ENCODE data around the gene SYNGAP1. TPM values are rescaled to one million over a fixed set of nuclear protein-coding genes. Genes with fewer than 3 reads are reported as not detected.
A peak's percentile ranks its signal among the peaks of the same experiment; 100 is the strongest.

SYNGAP1 gene
- total RNA-seq, 8 experiments from 2014 or later = 5.4 to 21.0 (median 12.9) TPM

DNA sequence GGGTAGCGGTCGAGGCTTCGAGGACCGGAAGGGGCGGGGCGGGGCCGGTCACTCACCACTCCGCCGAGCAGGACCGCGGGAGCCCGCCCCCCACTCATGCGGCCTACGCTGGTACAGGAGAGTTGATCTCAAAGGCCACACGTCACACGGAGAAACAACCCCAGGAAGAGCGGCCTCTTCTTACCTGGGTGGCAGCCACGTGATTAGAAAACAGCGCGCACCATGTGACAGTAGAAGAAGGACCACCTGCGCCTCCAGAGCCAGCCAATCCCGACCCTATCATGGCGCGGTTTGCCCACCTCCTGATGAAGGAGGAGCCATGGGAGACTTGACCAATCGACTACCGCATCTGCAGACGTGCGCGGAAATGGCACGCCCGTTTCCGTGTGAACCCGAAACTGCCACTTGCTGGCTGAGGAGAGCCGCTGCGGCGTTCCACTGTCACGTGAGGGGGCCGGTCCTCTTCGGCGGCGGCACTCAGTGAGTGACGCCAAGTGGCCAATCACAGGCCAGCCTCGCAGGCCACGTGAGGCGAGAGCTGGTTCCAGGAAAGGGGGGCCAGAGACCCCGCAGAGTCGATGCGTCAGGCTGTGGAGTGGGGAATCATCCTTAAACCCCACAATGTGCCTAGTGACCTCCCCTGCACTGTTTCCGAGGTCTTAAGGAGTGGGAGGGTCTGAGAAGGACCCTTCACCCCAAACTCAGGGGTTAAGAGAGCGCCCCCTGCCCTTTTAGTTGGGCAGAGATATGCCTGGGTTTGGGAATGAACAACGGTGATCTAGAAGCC lies 1.8 kb upstream of the SYNGAP1 start, which contains the start of gene CUTA:
Gene CUTA (minus strand): TSS at position 205 of the 787 bp plus-strand sequence. CDS start 107 bp downstream, at position 98.
- Histone ChIP-seq H3K4me3 (peak within 1 kb of the TSS; percentile 54 to 67 (median 60)), H3K27ac (peak within 1 kb of the TSS; percentile 95 to 96), H3K4me1 (replicated peaks in 1 of 2) (peaks cover 34% of the 10 kb centered on the region in 2 donors)
- in situ Hi-C loops (cut with MboI; ENCODE audit: low pct_unique_long_range_greater_than_20kb in 2 of 9, low sequenced_read_pairs in 9 of 9, unreplicated experiment in 9 of 9) = no loop called here
- 0 to 20% (median 1%) methylated on average over 1 to 17 of the region's 51 CpGs; no CpG with 5 or more reads in 4 of the 10 experiments for WGBS, 10 experiments
- ATAC-seq (replicated peaks in 6 of 8) = peak; percentile 86 to 94 (median 88)

DNA sequence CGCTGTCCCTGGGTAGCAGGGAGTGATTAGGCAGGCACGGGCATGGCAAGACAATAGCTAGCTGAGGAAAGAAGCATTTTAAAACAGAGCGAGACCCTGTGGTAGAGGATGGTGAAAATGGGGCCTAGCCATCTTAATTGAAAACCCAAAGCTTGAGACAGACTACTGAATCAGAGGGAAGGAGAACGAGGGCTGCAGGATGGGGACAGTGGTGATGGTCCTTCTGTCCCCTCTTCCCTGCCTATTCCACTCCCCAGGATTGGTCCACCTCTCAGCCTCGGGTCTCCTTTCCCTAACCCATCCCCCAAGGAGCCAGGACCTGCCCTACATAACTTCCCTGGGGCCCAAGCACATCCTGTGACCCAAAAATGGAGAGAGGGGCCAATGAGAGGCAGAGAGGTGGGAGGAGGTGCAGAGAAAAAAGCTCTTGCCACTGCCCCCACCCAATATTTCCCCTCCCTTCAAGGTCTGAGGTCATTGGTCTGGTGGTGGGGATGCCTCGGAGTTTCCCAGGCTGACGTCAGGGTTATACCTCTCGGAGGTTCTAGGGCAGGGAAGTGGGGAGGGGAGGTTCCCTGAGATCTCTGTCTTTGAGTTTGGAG lies 1.1 kb upstream of the SYNGAP1 start:
- peak overlapping the region; percentile 31 to 63 (median 40) for H3K4me3 ChIP-seq
- peak overlapping the region; percentile 95 to 96 for H3K27ac ChIP-seq
- in situ Hi-C loops (cut with MboI; ENCODE audit: low pct_unique_long_range_greater_than_20kb in 2 of 9, low sequenced_read_pairs in 9 of 9, unreplicated experiment in 9 of 9) = no loop called here
- 0 to 92% (median 0%) methylated on average over 1 to 6 of the region's 8 CpGs; no CpG with 5 or more reads in 1 of the 10 experiments for WGBS, 10 experiments
- H3K4me1 ChIP-seq (replicated peaks in 1 of 2) = peaks cover 34% of the 10 kb centered on the region in 2 donors
- ATAC-seq (replicated peaks in 6 of 8) = peak in 3 of 8 experiments; percentile 1 to 11 (median 2)

DNA sequence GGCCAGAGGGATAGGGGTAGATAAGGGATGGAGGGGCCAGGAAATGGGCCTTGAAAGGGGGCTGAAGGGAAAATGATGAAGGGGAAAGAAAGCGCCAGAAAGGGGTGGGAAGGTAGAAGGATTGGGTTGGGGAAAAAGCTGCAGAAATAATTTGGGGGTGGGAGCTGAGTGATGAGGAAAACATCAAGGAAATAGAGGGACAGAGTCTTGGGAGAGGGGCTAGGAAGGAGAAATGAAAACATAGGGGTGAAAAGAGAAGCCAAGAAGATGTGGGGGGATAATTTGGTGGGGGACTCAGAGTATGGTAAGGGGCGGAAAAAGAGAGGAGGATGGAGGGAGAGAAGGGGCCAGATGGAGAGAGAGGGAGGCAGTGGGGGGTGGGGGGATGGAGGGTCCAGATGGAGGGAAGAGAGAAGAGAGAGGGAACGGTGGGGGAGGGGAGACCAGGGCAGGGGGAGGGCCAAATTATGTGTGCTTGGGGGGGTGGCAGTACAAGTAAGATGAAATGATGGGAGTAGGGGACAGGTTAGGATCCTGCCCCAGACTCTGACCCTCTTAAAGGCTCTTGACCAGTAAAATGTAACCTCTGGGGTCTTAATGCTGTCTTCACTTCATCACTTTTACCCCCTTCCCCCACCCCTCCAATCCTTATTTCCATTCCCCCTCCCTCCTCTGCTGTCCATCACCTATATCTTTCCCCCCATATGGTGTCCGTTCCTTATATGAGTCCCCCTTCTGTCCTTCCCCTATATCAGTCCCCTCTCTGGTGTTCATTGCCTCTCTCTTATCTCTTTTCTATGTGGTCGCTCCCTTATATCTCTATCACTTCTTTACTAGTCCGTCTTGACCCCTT lies 852 bp downstream of the SYNGAP1 start:
- H3K27ac ChIP-seq = peak overlapping the region; percentile 95 to 96
- no peak for ATAC-seq (replicated peaks in 6 of 8)
- peak overlapping the region; percentile 35 to 55 (median 48) for H3K4me3 ChIP-seq
- H3K4me1 ChIP-seq (replicated peaks in 1 of 2) = peaks cover 45 to 49% of the 10 kb centered on the region in 2 donors
- WGBS, 10 experiments = 44 to 100% (median 73%) methylated on average over 1 to 4 of the region's 6 CpGs; no CpG with 5 or more reads in 4 of the 10 experiments
- in situ Hi-C loops (cut with MboI; ENCODE audit: low pct_unique_long_range_greater_than_20kb in 2 of 9, low sequenced_read_pairs in 9 of 9, unreplicated experiment in 9 of 9) = no loop called here

DNA sequence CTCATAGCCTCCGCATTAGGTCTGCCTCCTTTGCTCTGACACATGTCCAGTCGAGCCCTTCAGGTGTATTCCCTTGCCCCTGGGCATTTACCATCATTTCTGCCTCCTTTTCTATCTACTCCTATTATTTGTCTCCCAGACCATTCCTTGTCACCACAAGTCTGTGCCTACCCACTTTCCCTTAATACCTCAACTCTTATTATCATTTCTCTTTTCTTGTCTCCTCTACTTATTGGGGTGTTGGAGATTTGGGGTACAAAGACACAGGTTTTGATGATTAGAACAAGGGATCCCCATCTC lies 1.4 kb downstream of the SYNGAP1 start:
- peaks cover 43 to 45% of the 10 kb centered on the region in 2 donors for H3K4me1 ChIP-seq (replicated peaks in 1 of 2)
- ATAC-seq (replicated peaks in 6 of 8) = no peak
- 63 to 100% (median 83%) methylated on average over 1 to 2 of the region's 2 CpGs; no CpG with 5 or more reads in 5 of the 10 experiments for WGBS, 10 experiments
- in situ Hi-C loops (cut with MboI; ENCODE audit: low pct_unique_long_range_greater_than_20kb in 2 of 9, low sequenced_read_pairs in 9 of 9, unreplicated experiment in 9 of 9) = no loop called here
- peak overlapping the region; percentile 35 to 55 (median 48) for H3K4me3 ChIP-seq
- H3K27ac ChIP-seq = no peak overlapping the region

DNA sequence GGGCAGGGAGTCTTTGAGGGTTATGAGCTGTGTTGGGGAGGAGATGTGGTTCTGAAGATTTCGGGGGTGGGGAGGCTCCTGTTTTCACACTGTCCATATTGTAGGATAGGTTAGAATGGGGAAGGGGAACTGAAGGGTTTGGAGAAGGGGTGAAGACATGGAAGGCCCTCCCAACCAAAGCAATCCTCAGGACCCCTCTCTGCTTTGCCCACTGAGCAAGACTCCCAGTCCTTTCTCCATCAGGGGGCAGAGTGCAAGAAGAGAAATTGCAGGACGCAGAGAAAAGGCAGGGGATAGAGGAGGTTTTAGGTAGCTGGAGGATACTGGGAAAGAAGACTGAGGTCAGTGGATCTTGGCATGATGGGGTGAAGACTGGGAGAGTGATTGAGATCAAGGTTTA lies 3.9 kb downstream of the SYNGAP1 start:
- WGBS, 10 experiments = 94 to 100% (median 100%) methylated on average over 1 to 2 of the region's 2 CpGs; no CpG with 5 or more reads in 4 of the 10 experiments
- no peak overlapping the region for H3K4me3 ChIP-seq
- in situ Hi-C loops (cut with MboI; ENCODE audit: low pct_unique_long_range_greater_than_20kb in 2 of 9, low sequenced_read_pairs in 9 of 9, unreplicated experiment in 9 of 9) = no loop called here
- H3K27ac ChIP-seq = no peak overlapping the region
- no peak for ATAC-seq (replicated peaks in 6 of 8)
- peaks cover 35 to 53% of the 10 kb centered on the region in 2 donors for H3K4me1 ChIP-seq (replicated peaks in 1 of 2)

DNA sequence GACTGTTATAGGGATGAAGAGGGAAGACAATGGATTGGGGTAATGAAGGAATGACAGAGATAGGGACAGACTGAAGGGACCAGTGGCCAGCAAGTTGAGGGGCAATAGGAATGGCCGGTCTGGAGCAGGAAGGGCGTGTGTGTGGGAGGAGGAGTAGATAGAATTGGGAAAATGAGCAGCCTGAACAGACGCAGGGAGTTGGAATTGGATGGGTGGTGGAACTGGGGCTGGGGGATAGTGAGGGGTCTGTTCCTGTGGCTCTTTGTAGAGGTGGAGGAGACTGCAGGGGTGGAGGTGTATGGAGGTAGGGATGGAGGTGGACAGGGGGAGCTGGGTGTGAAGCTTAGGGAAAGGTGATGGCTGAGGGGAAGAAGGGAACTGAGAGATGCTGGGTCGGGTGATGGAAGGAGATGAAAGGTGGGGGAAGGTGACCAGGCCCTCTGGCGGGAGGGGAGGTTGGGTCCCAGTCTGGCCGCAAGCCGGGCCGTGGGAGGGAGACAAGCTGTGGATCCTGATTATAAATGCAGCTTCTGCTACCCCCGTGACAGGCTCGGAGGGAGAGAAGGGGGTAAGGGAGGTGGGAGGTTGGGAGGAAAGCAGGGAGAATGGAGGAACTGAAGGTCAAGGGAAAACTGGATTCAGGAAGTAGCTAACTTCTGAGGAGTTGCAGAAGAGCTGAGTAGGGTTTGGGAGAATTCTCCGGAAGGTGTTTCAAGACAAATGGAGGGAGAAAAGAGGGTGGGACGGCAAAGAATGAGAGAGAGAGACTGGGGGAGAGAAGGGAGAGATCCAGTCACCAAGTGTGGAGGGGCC lies 5.2 kb downstream of the SYNGAP1 start:
- Histone ChIP-seq H3K4me3 (peak overlapping the region; percentile 46 to 94 (median 54)), H3K27ac (peak overlapping the region; percentile 87 to 90), H3K4me1 (replicated peaks in 1 of 2) (peaks cover 33 to 55% of the 10 kb centered on the region in 2 donors)
- in situ Hi-C loops (cut with MboI; ENCODE audit: low pct_unique_long_range_greater_than_20kb in 2 of 9, low sequenced_read_pairs in 9 of 9, unreplicated experiment in 9 of 9) = no loop called here
- peak in 6 of 8 experiments; percentile 0 to 7 (median 3) for ATAC-seq (replicated peaks in 6 of 8)
- 0 to 83% (median 38%) methylated on average over 2 to 5 of the region's 12 CpGs; no CpG with 5 or more reads in 2 of the 10 experiments for WGBS, 10 experiments

DNA sequence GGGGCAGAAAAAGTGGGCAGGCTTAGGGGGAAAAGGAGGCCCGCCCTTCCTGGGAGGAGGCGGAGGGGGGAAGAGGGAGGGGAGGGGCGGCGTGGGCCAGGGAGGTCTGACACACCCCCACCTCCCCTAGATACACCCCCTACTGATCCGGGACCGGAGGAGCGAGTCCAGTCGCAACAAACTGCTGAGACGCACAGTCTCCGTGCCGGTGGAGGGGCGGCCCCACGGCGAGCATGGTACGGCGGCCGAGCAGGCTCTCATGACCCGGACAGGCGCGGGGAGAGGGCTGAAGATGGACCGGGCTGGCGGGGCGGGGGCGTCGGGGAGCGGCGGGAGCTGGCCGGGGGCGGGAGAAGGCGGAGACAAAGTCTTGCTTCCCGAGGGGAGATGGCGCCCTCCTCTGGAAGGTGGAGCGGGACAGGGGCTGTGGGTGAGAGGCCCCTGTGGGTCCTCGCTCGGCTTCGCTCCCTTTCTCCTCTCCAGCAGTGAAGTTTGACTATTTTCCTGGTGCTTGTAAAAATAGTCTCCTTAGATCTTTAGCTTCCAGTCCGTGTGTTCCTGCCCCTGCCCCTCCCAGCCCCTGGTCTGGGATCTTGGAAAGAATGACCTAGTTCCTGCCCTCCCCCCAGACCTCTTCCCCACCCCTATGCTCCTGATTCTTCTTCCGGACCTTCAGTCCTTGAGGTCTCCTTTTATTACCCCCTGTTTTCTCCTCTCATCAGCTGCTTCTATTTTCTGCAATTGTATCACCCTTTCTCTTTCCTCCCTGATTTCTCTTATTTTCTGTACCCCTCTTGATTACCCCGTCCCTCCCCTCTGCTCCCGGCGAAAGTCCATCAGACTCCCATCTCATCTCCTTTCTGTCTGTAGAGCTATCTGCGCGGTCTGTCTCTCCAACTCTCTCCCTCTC lies 6.1 kb downstream of the SYNGAP1 start:
- Histone ChIP-seq H3K4me3 (peak overlapping the region; percentile 46 to 94 (median 54)), H3K27ac (peak overlapping the region; percentile 87 to 90), H3K4me1 (replicated peaks in 1 of 2) (peaks cover 40 to 62% of the 10 kb centered on the region in 2 donors)
- WGBS, 10 experiments = 0% methylated on average over 1 to 2 of the region's 43 CpGs; no CpG with 5 or more reads in 7 of the 10 experiments
- in situ Hi-C loops (cut with MboI; ENCODE audit: low pct_unique_long_range_greater_than_20kb in 2 of 9, low sequenced_read_pairs in 9 of 9, unreplicated experiment in 9 of 9) = no loop called here
- ATAC-seq (replicated peaks in 6 of 8) = peak; percentile 63 to 83 (median 65)

DNA sequence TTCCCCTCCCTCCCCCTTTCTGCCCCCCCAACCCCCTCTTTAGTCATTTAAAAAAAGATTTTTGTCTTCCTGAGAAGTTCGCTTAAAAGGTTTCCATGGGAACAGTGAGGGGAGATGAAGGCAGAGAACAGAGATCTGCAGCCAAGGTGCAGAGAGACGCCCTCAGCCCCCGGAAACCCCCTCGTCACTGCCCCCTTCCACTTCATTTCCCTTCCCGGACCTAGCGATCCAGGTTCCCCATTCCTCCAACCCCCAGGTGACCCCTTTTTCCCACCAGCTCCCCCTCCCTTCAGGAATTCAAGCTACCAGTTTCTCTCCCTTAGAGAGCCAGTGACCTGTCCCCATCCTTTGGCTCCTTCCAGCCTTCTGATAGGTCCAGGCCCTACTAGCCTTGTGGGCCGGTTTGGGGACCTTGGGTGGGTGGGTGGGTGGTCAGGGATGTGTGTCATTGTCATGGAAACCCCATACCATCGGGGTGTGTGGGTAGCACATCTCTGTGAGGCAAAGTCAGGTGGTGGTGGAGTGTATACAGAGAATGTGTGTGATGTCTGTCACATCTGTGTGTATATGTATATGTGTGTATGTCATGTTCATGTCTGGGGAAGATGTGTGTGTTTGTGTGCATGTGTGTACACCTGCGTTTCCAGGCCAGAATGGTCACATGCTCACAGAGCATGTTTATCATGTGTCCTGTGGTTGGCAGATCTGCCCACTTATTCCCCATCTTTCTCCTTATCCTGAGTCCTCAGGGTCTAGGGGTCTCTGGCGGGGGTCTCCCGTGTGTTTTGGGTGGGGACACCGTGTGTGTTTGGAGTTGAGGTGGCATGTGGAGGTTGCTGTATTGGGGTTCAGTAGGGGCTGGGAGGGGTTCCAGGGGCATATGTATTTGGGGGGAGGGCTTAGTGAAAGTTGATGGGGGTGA lies 7.0 kb downstream of the SYNGAP1 start:
- H3K27ac ChIP-seq = peak overlapping the region; percentile 87 to 90
- peak in 5 of 8 experiments; percentile 13 to 32 (median 21) for ATAC-seq (replicated peaks in 6 of 8)
- in situ Hi-C loops (cut with MboI; ENCODE audit: low pct_unique_long_range_greater_than_20kb in 2 of 9, low sequenced_read_pairs in 9 of 9, unreplicated experiment in 9 of 9) = no loop called here
- H3K4me1 ChIP-seq (replicated peaks in 1 of 2) = peaks cover 39 to 62% of the 10 kb centered on the region in 2 donors
- peak overlapping the region; percentile 46 to 94 (median 54) for H3K4me3 ChIP-seq
- WGBS, 10 experiments = 0 to 20% methylated on average over 1 of the region's 12 CpGs; no CpG with 5 or more reads in 8 of the 10 experiments

DNA sequence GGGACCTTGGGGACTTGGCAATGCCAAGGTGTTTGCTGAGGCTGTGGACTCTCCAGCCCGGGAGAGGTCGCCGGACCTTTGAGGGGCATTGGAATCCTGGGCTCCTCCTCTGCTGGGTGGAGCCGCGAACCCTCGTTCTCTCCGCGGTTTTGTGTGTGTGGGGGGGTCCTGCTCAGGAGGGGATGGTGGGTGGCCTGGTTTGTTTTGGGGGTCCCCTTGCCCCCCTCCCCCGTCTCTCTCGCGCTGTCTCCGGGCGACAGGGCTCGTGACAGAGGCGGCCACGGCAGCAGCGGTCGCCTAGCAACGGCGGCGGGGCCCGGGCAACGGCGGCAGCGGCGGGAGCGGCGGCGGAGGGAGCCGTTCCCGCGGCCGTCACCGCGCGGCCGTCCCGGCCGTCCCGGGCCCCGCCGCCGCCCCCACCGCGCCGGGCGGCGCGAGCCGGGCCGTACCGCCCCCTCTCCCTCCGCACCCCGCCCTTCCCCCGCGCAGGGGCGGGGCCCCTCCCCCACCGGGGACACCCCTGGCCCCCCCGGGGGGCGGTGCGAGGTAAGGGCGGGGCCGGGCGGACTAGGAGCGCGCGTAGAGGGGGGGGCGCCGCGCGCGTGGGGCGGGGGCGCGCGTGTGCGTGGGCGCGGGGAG lies 7.8 kb downstream of the SYNGAP1 start:
- 0% methylated on average over 2 to 5 of the region's 79 CpGs; no CpG with 5 or more reads in 8 of the 10 experiments for WGBS, 10 experiments
- peaks cover 48 to 70% of the 10 kb centered on the region in 2 donors for H3K4me1 ChIP-seq (replicated peaks in 1 of 2)
- H3K27ac ChIP-seq = peak overlapping the region; percentile 87 to 90
- in situ Hi-C loops (cut with MboI; ENCODE audit: low pct_unique_long_range_greater_than_20kb in 2 of 9, low sequenced_read_pairs in 9 of 9, unreplicated experiment in 9 of 9) = no loop called here
- peak overlapping the region; percentile 46 to 94 (median 54) for H3K4me3 ChIP-seq
- ATAC-seq (replicated peaks in 6 of 8) = peak; percentile 1 to 31 (median 16)

All from motor neuron (in vitro differentiated cells).